ENCODE measurements around the gene S100A3. TPM values are rescaled to one million over a fixed set of nuclear protein-coding genes. Genes with fewer than 3 reads are reported as not detected.
"Not testable (repeated sequence)": the region's sequence is repeated elsewhere in the genome, so short reads cannot be mapped to it uniquely, and the experiment has no call there.

The S100A3 gene, protein sequence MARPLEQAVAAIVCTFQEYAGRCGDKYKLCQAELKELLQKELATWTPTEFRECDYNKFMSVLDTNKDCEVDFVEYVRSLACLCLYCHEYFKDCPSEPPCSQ
- 0.72 TPM for total RNA-seq

DNA sequence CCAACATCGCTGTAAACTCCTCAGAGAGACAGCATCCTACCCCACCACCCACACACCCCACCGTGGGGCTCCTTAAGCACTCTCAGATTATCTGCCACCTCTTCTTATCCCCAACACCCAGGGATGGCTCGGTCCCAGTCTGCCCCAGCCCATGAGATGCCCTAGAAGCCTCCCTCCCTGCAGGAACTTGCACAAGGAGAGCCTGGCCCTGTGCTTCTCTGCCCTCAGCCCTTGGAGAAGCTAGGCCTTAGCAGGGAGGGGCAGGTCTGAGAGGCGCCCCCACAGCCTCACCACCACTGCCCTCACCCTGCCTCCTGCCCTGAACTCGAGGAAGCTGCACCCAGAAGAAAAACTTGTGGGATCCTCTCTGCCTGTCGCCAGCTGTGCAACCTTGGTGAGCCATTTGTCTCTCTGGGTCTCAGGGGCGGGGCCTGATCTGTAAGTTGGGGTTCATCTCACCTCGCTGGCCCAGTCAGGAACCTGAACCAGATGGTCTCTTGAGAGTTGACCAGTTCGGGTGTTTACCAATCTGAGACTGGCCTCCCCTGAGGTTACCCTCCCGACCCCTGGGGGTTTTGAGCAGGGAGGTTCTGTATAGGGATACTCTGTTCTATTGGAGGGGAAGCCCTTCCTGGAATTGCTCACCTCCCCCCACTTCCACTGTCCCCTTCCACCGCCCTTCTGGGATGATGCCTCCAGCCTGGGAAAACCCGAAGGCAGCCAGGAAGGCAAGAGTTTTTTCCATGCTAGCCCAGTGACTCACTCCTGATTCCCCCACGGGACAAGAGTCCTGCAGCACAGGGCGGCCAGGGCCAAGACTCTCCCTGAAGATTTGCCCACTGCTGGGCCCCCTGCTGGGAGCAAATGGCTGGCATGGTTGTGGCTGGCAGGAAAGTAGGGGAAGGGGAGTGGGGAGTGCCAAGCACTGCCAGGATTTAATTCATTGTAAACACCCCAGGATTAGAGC, at the start of gene S100A3:
Gene S100A3 (minus strand): TSS at position 537 of the 967 bp plus-strand sequence. CDS start 773 bp downstream, outside the sequence.
- no peak for DNase-seq

DNA sequence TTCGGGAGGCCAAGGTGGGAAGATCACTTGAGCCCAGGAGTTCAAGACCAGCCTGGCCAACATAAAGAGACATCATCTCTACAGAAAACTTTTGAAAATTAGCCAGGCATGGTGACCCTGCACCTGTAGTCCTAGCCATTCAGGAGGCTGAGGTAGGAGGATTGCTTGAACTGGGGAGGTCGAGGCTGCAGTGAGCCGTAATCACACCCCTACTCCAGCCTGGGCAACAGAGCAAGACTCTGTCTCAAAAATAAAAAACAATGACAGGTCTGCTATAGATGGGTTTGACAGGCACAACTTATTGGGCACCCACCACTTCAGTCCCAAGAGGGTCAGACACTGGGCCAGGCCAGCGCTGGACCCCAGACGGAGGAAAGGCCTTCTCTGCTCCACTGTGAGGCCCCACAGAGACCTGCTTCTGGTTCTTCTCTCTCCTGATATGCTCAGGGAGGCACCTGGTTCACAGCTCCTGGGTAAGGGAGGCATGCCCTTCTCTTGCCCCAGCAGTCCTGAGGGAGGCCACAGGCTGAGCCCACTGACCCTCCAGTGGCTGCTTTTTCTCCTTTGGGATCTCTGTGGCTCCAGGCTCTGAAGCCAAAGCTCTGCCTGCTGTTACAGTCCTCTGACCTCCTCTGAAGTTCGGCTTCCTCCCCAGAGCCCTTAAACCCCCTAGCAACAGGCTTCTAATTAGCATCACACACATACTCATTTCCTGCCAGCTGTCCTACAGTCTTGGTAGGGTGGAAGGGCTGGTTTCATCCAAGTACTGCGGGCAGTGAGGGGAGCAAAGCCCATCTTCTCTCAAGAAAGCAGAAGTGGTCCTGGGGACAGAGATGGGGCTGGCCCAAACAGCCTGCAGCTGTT, 49.5 kb upstream of the S100A3 start:
- peak; percentile 76 for DNase-seq

DNA sequence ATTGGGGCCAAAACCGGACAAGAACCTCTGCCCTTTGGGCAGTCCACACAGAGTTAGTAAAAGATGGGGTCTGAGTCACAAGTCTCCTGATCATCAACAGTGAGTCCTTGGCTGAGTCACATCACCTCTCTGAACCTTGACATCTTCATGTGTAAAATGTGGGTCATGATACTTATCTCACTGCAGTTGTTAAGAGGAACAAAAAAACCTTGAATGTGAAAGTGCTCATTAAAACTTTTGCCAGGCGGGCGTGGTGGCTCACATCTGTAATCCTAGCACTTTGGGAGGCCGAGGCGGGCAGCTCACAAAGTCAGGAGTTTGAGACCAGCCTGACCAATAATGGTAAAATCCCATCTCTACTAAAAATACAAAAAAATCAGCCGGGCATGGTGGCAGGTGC, 48.1 kb upstream of the S100A3 start:
- no peak for DNase-seq

DNA sequence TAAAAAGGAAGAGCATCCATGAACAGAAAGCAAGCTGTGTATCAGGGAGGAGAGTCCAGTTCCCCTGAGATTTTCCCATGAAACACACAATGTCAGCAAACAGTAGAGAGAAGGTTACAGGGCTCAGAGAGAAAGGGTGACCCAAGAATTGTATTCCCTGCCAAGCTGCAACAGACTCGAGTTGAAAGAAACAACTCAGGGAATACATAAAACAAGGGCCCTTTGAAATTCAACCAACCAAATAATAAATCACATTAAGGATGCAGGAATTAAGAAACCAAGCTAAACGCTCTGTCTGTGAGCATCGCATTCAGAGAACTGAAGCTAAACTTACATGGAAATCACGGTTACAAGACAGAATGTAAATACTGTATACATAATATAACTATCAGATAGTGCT, 43.7 kb upstream of the S100A3 start:
- no peak for DNase-seq

DNA sequence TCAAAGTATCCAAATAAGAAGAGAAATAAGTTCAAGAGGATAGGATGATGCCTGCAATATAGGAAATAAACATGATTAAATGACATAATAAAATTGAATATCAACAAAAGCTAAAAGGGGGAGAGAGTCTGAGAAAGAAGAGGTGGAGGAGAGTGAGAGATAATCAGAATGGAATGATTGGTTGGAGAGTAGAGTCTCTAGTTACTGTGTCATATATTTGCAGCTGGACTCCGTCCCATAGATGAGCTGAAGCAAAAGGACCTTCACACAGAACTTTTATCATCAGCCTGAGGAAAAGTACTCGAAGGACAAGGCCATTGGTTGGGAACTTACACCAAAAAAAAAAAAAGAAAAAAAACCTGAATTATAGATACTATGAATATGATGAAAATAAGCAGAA, 39.4 kb upstream of the S100A3 start:
- DNase-seq: no peak

DNA sequence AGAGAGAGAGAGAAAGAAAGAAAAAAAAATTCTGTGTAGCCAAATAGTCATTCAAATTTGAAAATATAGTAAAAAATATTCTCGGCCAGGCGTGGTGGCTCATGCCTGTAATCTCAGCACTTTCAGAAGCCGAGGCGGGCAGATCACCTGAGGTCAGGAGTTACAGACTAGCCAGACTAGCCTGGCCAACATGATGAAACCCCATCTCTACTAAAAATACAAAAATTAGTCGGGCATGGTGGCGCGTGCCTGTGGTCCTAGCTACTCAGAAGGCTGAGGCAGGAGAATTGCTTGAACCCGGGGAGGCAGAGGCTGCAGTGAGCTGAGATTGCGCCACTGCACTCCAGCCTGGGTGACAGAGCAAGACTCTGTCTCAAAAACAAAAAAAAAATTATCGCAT, 39.0 kb upstream of the S100A3 start:
- not testable (repeated sequence) for DNase-seq

DNA sequence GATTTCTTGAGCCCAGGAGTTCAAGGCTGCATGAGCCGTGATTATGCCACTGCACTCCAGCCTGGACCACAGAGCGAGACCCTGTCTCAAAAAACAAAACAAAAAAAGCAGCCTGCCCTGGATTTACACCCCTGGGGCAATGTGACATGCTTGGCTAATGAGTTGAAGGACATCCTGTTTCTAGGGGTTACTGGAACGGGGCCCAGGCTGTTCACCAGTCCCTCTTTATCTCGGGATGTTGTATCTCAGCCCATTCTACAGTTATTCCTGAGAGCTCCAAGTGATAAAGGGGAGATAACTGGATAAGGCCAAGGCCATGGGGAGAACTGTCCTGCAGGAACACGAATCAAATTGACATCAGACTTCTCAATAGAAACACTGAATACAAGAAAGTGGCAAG, 38.3 kb upstream of the S100A3 start:
- DNase-seq: no peak

DNA sequence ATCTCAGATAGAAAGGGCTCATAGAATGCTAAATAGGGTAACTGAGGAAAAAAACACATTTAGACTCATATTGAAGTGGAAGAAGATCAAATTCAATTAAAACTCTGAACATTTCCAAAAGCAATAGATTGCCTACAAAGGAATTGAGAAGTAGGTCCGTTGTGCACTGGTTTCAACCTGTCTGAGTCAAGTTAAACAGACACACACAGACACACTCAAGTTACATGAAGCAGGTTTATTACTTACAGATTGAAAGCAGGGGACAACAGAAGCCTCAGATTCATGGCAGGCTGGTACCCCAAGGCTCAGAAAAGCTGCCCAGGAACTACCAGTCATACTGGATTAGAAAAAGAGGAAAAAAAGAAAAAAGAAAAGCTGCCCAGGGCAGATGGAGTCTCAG, 37.3 kb upstream of the S100A3 start:
- no peak for DNase-seq

DNA sequence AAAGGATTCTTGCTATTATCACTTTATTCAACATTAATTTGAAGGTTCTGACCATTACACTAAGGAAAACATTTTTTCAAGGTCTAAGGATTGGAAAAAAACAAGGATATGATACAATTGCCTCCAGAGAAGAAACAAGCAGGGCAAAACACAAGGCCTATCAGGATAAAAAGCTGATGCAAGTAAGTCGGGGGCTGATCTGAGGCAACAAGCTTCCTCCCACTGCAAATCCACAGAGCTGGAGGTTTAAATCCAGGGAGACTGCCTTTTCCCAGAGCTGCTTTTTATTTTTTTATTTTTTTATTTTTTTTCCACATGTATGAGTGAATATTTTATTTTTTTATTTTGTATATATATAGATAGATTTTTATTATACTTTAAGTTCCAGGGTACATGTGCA, 35.9 kb upstream of the S100A3 start:
- DNase-seq: no peak

DNA sequence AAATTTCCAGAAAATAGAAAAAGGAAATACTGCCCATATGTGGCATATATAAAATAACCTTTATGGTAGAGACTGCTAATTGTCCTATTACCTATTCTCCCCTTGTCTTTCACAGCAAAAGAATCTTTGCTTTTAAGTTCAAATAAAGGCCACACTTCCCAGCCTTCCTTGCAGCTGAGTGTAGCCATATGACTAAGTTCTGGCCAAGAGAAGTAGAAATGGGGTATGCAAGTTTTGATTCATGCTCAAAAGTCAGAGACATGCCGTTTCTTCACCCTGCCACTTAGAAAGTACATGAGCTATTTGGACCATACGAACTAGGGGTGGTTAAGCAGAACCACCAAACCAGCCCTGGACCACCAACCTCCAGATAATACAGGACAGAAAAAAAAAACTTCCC, 34.9 kb upstream of the S100A3 start:
- DNase-seq: no peak

DNA sequence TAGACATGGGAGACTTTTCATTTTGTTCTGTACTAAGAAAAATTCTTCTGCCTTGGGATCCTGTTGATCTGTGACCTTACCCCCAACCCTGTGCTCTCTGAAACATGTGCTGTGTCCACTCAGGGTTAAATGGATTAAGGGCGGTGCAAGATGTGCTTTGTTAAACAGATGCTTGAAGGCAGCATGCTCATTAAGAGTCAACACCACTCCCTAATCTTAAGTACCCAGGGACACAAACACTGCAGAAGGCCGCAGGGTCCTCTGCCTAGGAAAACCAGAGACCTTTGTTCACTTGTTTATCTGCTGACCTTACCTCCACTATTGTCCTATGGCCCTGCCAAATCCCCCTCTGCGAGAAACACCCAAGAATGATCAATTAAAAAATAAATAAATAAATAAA, 34.5 kb upstream of the S100A3 start:
- not testable (repeated sequence) for DNase-seq

DNA sequence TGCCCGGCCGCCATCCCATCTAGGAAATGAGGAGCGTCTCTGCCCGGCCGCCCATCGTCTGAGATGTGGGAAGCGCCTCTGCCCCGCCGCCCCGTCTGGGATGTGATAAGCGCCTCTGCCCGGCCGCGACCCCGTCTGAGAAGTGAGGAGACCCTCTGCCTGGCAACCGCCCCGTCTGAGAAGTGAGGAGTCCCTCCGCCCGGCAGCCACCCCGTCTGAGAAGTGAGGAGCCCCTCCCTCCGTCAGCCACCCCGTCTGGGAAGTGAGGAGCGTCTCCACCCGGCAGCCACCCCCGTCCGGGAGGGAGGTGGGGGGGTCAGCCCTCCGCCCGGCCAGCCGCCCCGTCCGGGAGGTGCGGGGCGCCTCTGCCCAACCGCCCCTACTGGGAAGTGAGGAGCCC, 33.8 kb upstream of the S100A3 start:
- DNase-seq: not testable (repeated sequence)

DNA sequence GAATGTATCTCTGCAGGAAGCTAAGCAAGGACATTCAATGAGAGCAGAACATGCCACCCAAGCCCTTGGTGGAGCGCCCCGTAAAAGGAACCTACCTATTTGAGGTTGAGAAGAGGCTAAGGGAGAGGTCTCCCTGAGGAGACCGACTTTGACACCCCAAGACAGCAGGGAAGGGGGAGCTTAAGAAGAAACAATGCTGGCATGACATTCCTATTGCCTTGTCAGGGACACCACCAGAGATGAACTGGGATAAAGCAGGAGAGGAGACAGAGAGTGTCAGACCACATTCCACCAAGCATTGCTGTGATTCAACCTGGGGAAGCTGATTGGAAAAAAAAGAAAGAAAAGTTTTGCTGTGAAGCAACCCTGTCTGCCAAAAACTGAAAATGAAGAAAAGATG, 29.9 kb upstream of the S100A3 start:
- no peak for DNase-seq

DNA sequence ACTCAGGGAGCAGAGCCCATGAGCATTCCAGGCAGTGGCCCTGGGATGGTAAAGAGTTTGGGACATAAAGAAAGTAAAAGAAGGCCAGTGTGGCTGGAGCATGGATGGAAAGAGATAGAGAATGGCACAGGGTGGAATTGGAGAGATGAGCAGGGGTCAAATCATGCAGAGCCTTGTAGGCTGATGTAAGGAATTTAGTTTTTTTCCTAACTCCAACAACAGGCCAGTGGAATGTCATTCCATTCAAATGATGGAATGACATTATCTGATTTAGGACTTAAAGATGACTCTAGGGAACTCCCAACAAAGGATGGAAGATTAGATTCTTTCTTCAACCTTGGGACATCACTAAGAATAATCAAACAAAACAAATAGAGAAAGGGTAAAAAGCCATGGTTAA, 29.4 kb upstream of the S100A3 start:
- no peak for DNase-seq

DNA sequence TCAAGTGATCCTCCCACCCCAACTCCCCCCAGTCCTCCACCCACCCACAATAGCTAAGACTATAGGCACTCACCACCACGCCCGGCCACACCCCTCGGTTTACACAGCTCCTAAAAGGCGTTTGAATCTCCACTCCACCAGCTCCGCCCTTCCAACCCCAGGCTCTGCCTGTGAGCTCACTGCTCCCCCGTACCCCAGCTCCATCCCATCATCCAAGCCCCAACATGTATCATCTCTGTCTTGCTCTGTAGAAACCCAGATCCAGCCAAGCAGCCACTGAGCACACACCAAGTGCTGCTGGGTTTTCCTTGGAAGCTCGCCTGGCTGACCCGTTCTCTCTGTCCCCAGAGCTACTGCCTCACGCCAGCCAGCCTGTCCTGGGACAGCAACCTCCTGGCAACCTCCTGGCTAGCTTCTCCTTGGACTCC, 28.6 kb upstream of the S100A3 start:
- no peak for DNase-seq

DNA sequence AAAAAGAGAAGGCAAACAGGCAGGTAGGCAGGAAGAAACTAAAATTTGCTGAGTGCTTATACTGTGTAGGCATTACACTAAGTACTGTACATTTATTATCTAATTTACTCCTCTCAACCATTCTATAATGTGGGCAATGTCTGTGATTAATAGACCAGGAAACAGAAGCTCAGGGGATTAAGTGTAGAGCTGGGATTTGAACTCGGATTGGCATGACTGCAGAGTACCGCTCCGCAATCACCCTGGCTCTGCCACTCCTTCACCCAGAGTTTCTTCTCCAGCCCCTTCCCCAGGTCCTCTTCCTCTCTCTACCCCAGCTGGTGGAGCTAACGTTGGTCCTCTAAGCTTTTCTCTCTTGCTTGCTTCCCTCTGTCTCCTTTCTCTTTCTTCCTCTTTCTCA, 28.1 kb upstream of the S100A3 start:
- no peak for DNase-seq

DNA sequence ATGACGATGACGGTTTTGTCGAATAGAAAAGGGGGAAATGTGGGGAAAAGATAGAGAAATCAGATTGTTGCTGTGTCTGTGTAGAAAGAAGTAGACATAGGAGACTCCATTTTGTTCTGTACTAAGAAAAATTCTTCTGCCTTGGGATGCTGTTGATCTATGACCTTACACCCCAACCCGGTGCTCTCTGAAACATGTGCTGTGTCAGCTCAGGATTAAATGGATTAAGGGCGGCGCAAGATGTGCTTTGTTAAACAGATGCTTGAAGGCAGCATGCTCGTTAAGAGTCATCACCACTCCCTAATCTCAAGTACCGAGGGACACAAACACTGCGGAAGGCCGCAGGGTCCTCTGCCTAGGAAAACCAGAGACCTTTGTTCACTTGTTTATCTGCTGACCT, 26.4 kb upstream of the S100A3 start:
- DNase-seq: not testable (repeated sequence)

DNA sequence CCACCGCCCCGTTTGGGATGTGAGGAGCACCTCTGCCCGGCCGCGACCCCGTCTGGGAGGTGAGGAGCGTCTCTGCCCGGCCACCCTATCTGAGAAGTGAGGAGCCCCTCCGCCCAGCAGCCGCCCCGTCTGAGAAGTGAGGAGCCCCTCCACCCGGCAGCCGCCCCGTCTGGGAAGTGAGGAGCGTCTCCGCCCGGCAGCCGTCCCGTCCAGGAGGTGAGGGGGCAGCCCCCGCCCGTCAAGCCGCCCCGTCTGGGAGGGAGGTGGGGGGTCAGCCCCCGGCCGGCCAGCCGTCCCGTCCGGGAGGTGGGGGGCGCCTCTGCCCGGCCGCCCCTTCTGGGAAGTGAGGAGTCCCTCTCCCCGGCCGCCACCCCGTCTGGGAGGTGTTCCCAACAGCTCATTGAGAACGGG, 26.0 kb upstream of the S100A3 start:
- not testable (repeated sequence) for DNase-seq

DNA sequence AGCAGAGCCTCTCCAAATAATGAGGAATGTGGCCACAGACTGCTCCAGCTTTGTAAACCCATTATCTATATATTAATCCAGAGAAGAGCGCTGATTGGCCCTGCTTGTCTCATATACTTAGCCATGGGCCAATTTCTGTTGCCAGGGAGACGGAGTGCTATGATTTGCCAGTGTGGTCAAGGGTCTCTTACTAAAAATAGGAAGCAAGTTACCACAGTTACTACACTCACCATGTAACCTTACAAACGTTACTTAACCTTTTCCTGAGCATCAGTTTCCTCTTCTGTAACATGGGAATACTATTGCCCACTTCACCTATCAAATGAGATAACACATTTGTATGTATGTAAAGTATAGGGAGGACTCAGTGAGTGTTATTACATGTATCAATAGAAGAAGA, 24.3 kb upstream of the S100A3 start:
- DNase-seq: no peak

DNA sequence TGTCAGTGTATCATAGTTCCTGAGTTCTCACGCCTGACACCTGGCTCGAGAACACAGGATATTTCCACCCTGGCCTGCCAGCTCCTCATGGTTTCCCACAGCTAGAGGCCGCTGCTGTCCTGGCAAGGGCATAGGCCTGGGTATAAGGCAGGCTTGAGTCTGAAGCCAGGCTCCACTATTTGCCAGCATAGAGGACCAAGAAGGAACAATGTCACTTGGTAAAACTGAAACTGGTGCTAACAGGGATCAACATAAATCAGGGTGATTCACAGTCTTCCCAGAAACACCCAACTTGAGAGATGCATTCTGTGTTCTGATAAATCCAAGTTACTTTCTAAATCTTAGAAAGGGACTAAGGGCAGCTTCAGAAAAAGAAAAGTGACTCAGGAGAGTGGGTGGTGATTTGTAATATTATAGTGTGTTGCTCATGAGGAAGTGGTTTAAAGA, 23.5 kb upstream of the S100A3 start:
- DNase-seq: peak; percentile 84

DNA sequence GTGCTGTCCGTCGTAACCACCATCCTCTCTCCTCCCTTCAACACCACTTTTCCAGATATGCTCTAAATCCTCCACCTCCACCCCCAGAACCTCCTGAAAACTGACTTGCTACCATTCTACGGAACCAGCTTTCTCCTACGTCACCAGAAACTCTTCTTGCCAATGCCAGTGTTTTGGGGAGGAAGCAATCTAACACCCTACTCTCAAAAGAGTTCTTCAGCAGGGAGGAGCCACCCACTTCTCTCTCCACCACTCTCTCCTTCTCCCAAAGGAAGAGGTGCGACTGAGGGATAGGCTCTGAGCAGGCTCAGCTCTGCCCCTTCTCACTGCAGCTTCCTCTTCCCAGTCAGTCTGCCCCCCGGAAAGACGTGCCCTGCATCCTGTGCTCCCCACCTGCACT, 22.6 kb upstream of the S100A3 start:
- DNase-seq: no peak

DNA sequence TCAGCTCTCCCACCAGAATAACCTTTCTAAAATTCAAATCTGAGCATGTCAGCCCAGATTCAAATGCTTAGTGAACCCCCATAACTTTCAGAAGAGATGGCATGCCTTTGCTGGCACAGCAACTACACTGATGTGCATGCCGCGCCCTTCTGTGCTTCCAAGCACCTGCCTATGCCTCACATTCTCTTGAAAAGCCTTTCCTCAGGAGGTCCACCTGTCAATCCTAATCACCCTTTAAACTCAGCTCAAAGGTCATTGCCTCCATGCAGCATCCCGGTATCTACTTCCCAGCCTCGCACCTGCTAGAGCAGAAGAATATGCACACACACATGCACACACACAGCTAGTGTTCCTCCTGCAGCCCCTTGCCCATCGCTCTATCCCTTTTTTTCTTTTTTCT, 21.8 kb upstream of the S100A3 start:
- no peak for DNase-seq

DNA sequence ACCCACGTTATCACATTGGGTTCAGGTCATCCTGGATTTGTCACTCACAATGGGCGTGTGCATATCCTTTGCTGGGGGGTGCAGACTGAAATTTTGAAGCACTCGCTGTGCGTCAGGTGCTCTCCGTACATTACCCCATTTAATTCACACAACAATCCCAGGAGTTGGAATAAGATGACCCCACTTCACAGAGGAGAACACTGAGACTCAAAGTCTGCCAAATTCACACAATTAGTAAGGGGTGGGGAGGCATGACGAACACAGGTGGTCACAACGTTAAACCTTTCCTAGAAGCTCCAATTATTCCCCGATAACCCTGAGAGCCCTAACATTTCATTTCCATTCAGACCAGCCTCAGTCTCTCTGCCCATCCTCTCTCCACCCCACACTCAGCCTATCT, 20.4 kb upstream of the S100A3 start:
- no peak for DNase-seq
